ENCODE results near the gene HPDL. TPM values are rescaled to one million over a fixed set of nuclear protein-coding genes. Genes with fewer than 3 reads are reported as not detected.
A peak's percentile ranks its signal among the peaks of the same experiment; 100 is the strongest.
"Not testable (repeated sequence)": the region's sequence is repeated elsewhere in the genome, so short reads cannot be mapped to it uniquely, and the experiment has no call there.

Gene HPDL
- total RNA-seq, result 10 to 100 TPM; 10.7 to 11.1 TPM

DNA sequence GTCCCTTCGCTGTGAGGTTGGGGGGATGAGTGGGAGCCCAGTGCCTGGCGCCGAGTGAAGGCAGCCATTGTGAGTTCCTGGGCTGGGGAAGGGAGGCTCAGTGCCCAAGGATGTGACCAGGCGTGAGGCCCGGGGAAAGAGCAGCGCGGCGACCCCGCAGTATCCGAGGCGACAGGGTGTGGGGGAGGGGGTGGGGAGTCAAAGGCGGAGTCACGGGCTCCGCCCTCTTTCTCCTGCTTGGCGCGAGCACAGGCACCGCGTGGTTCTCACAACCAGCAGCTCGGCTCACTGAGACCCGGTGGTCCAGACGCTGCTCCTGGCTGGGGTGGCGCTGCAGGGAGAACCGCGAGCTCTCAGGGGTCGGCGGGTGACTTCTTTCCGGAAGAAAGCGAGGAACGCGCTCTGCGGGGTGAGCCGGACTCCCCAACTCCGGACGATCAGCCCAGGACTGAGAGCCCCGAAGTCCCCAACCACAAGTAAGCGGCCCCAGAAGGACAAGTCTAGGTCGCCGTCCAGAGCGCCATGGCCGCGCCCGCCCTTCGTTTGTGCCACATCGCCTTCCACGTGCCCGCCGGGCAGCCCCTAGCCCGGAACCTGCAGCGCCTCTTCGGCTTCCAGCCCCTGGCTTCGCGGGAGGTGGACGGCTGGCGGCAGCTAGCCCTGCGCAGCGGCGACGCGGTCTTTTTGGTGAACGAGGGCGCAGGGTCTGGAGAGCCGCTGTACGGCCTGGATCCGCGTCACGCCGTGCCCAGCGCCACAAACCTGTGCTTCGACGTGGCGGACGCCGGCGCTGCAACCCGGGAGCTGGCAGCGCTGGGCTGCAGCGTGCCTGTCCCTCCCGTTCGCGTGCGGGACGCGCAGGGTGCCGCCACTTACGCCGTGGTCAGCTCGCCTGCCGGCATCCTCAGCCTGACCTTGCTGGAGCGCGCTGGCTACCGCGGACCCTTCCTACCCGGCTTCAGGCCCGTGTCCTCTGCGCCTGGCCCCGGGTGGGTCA, at the start of gene HPDL:
Gene HPDL, plus strand, starts transcription at position 269 of the 997 bp plus-strand sequence. Its CDS starts 254 bp downstream, at position 523.
- intact Hi-C loops (cut with micrococcal nuclease), result loop anchor here (1.0 kb wide), 1 partner anchor 24 kb away; no protein-coding TSS in a partner anchor
- Mint-ChIP-seq H3K9me3 (no peaks in the 10 kb centered on the region), H3K36me3 (ENCODE audit: low read depth) (peaks cover 20% of the 10 kb centered on the region), H3K27me3 (ENCODE audit: low read depth) (no peaks in the 10 kb centered on the region), H3K4me1 (ENCODE audit: low read depth) (peaks cover 26% of the 10 kb centered on the region), H3K27ac (peak within 1 kb of the TSS; percentile 46), H3K4me3 (peak within 1 kb of the TSS; percentile 79)
- CTCF ChIA-PET, result interaction anchor here (0.5 to 1.3 kb wide), 4 partner anchors 13 to 308 kb away, joined by 3 to 6 read pairs (median 4); no protein-coding TSS in a partner anchor
- DNase-seq, result peak; percentile 74

DNA sequence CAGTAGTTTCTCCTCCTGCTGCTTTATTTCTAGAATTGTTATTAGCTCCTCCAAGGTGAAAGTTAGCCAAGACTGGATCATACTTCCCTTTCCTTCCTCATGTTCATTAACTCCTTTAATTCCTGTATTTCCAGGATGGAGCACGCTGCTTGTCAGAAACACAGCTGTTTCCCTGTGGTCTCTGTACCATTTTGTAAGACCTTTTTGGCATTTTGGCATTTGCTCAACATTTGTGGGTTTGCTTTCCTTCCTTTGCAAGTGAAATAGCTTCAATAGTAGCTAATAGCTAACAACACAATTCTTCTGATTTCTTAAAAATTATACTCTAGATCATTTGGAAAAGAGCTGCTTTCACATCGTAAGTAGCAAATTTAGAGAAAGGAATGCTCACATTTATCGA, 44.3 kb upstream of the HPDL start:
- Mint-ChIP-seq H3K4me3 (no peak overlapping the region), H3K4me1 (ENCODE audit: low read depth) (no peaks in the 10 kb centered on the region), H3K36me3 (ENCODE audit: low read depth) (no peaks in the 10 kb centered on the region), H3K27me3 (ENCODE audit: low read depth) (no peaks in the 10 kb centered on the region), H3K27ac (no peak overlapping the region), H3K9me3 (peaks cover 2% of the 10 kb centered on the region)
- intact Hi-C loops (cut with micrococcal nuclease), result no loop called here
- CTCF ChIA-PET, result interaction anchor here (0.9 to 1.1 kb wide), 2 partner anchors 20 to 265 kb away, joined by 3 read pairs; no protein-coding TSS in a partner anchor
- no peak for DNase-seq

DNA sequence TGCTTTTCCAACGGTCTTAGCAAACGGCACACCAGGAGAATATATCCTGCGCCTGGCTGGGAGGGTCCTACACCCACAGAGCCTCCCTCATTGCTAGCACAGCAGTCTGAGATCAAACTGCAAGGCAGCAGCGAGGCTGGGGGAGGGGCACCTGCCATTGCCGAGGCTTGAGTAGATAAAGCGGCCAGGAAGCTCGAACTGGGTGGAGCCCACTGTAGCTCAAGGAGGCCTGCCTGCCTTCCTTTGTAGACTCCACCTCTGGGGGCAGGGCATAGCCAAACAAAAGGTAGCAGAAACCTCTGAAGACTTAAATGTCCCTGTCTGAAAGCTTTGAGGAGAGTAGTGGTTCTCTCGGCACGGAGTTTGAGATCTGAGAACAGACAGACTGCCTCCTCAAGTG, 41.8 kb upstream of the HPDL start:
- intact Hi-C loops (cut with micrococcal nuclease); H3K4me1 Mint-ChIP-seq (ENCODE audit: low read depth); DNase-seq; H3K9me3 Mint-ChIP-seq; CTCF ChIA-PET; H3K27ac Mint-ChIP-seq; H3K36me3 Mint-ChIP-seq (ENCODE audit: low read depth); H3K4me3 Mint-ChIP-seq; H3K27me3 Mint-ChIP-seq (ENCODE audit: low read depth): not testable (repeated sequence)

- CTCF ChIA-PET; DNase-seq; H3K9me3 Mint-ChIP-seq; H3K27me3 Mint-ChIP-seq (ENCODE audit: low read depth); H3K27ac Mint-ChIP-seq; H3K4me3 Mint-ChIP-seq; H3K4me1 Mint-ChIP-seq (ENCODE audit: low read depth); H3K36me3 Mint-ChIP-seq (ENCODE audit: low read depth); intact Hi-C loops (cut with micrococcal nuclease): not testable (repeated sequence)
Observed at GRCh38 chr1:45286521-45286920, 40.2 kb upstream of the HPDL start.

GRCh38 chr1:45291002-45291401, 35.7 kb upstream of the HPDL start:
- H3K27ac Mint-ChIP-seq; H3K9me3 Mint-ChIP-seq; intact Hi-C loops (cut with micrococcal nuclease); H3K36me3 Mint-ChIP-seq (ENCODE audit: low read depth); H3K4me1 Mint-ChIP-seq (ENCODE audit: low read depth); H3K27me3 Mint-ChIP-seq (ENCODE audit: low read depth); DNase-seq; H3K4me3 Mint-ChIP-seq: not testable (repeated sequence)
- CTCF ChIA-PET, result interaction anchor here (0.9 to 1.1 kb wide), 2 partner anchors 9 to 275 kb away, joined by 3 read pairs; no protein-coding TSS in a partner anchor

DNA sequence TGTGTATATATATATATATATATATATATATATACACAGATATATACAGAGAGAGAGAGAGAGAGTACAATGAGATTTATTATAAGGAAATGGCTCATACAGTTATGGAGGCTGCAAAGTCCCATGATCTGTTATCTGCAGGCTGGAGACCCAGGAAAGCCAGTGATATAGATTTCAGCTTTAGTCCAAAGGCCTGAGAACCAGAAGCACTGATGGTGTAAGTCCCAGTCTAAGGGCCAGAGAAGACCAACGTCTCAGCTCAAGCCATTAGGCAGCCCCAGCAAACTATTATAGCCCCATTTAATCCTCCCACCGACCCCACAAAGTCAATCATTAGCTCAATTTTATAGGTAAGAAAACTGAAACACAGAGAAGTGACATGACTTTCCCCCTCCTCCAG, 35.0 kb upstream of the HPDL start:
- no peak for DNase-seq
- H3K9me3 Mint-ChIP-seq, result no peaks in the 10 kb centered on the region
- CTCF ChIA-PET, result interaction anchor here (0.6 to 1.1 kb wide), 4 partner anchors 8 to 278 kb away, joined by 3 to 4 read pairs (median 3); no protein-coding TSS in a partner anchor
- H3K27me3 Mint-ChIP-seq (ENCODE audit: low read depth), result no peaks in the 10 kb centered on the region
- H3K36me3 Mint-ChIP-seq (ENCODE audit: low read depth), result no peaks in the 10 kb centered on the region
- H3K27ac Mint-ChIP-seq, result no peak overlapping the region
- H3K4me1 Mint-ChIP-seq (ENCODE audit: low read depth), result no peaks in the 10 kb centered on the region
- intact Hi-C loops (cut with micrococcal nuclease), result no loop called here
- H3K4me3 Mint-ChIP-seq, result no peak overlapping the region

GRCh38 chr1:45297666-45298356, 28.9 kb upstream of the HPDL start:
- CTCF ChIA-PET, result interaction anchor here (0.5 to 9.2 kb wide), 6 partner anchors 42 to 463 kb away, joined by 3 to 155 read pairs (median 6); partner anchors contain the start of genes EIF2B3, HECTD3 and UROD

GRCh38 chr1:45299296-45299695, 27.4 kb upstream of the HPDL start:
- H3K27me3 Mint-ChIP-seq (ENCODE audit: low read depth), result no peaks in the 10 kb centered on the region
- peaks cover 4% of the 10 kb centered on the region for H3K4me1 Mint-ChIP-seq (ENCODE audit: low read depth)
- no peak overlapping the region for H3K4me3 Mint-ChIP-seq
- intact Hi-C loops (cut with micrococcal nuclease), result no loop called here
- CTCF ChIA-PET, result interaction anchor here (0.5 to 9.2 kb wide), 11 partner anchors 8 to 480 kb away, joined by 3 to 155 read pairs (median 4); partner anchors contain the start of genes EIF2B3, HECTD3 and UROD
- no peak for DNase-seq
- no peaks in the 10 kb centered on the region for H3K36me3 Mint-ChIP-seq (ENCODE audit: low read depth)
- no peak overlapping the region for H3K27ac Mint-ChIP-seq
- no peaks in the 10 kb centered on the region for H3K9me3 Mint-ChIP-seq

More at GRCh38 chr1:45297666-45298356, 28.9 kb upstream of the HPDL start:
- intact Hi-C loops (cut with micrococcal nuclease), result no loop called here
- no peak for DNase-seq
- Mint-ChIP-seq H3K4me3 (no peak overlapping the region), H3K36me3 (ENCODE audit: low read depth) (no peaks in the 10 kb centered on the region), H3K4me1 (ENCODE audit: low read depth) (no peaks in the 10 kb centered on the region), H3K27ac (no peak overlapping the region), H3K9me3 (no peaks in the 10 kb centered on the region), H3K27me3 (ENCODE audit: low read depth) (no peaks in the 10 kb centered on the region)

GRCh38 chr1:45299981-45300668, 26.6 kb upstream of the HPDL start:
- peak; percentile 52 for DNase-seq
- Mint-ChIP-seq H3K36me3 (ENCODE audit: low read depth) (no peaks in the 10 kb centered on the region), H3K4me3 (no peak overlapping the region), H3K27me3 (ENCODE audit: low read depth) (no peaks in the 10 kb centered on the region), H3K27ac (no peak overlapping the region), H3K9me3 (no peaks in the 10 kb centered on the region), H3K4me1 (ENCODE audit: low read depth) (peaks cover 12% of the 10 kb centered on the region)
- intact Hi-C loops (cut with micrococcal nuclease), result loop anchor here (1.0 to 5.0 kb wide), 5 partner anchors 68 to 513 kb away; partner anchors contain the start of gene BEST4
- CTCF ChIA-PET, result interaction anchor here (0.8 to 9.2 kb wide), 14 partner anchors 8 to 479 kb away, joined by 3 to 155 read pairs (median 4); partner anchors contain the start of genes HECTD3 and UROD

DNA sequence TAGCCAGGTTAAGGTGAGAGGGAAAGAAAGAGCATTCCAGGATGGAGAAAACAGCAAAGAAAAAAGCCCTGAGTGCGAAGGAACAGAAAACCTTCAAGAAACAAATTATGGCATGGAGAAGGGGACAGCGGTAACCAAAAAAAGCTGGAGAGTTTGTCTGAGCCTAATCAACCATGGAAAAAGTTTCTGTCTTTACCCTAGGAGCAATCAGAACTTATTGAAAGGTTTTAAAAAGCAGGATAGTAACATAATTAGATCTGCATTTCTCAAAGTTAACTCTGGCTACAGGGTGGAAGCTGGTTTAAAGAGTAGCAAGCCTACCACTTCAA, 26.1 kb upstream of the HPDL start:
- DNase-seq, result no peak
- no peaks in the 10 kb centered on the region for H3K36me3 Mint-ChIP-seq (ENCODE audit: low read depth)
- H3K4me3 Mint-ChIP-seq, result no peak overlapping the region
- no peak overlapping the region for H3K27ac Mint-ChIP-seq
- intact Hi-C loops (cut with micrococcal nuclease), result loop anchor here (1.0 to 5.0 kb wide), 5 partner anchors 68 to 513 kb away; partner anchors contain the start of gene BEST4
- CTCF ChIA-PET, result interaction anchor here (1.0 to 9.2 kb wide), 9 partner anchors 25 to 480 kb away, joined by 3 to 155 read pairs (median 4); partner anchors contain the start of genes HECTD3 and UROD
- no peaks in the 10 kb centered on the region for H3K9me3 Mint-ChIP-seq
- peaks cover 17% of the 10 kb centered on the region for H3K4me1 Mint-ChIP-seq (ENCODE audit: low read depth)
- no peaks in the 10 kb centered on the region for H3K27me3 Mint-ChIP-seq (ENCODE audit: low read depth)

DNA sequence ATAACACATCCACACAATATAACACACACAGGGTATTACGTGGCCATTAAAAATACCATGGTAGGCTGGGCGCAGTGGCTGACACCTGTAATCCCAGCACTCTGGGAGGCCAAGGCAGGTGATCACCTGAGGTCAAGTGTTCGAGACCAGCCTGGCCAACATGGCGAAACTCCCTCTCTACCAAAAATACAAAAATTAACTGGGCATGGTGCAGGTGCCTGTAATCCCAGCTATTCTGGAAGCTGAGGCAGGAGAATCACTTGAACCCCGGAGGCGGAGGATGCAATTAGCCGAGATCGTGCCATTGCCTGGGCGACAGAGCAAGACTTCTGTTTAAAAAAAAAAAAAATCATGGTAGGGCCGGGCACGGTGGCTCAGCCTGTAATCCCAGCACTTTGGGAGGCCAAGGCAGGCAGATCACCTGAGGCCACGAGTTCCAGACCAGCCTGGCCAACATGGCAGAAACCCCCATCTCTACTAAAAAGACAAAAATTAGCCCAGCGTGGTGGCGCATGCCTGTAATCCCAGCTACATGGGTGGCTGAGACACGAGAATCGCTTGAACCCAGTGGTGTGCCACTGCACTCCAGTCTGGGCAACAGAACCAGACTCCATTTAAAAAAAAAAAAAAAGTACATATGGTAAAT, 24.1 kb upstream of the HPDL start:
- H3K4me1 Mint-ChIP-seq (ENCODE audit: low read depth), result peaks cover 33% of the 10 kb centered on the region
- no peak for DNase-seq
- no peaks in the 10 kb centered on the region for H3K9me3 Mint-ChIP-seq
- CTCF ChIA-PET, result interaction anchor here (0.6 to 9.2 kb wide), 15 partner anchors 23 to 575 kb away, joined by 3 to 155 read pairs (median 4); partner anchors contain the start of genes HECTD3, MUTYH, TOE1 and UROD
- peak overlapping the region; percentile 91 for H3K4me3 Mint-ChIP-seq
- H3K27me3 Mint-ChIP-seq (ENCODE audit: low read depth), result no peaks in the 10 kb centered on the region
- intact Hi-C loops (cut with micrococcal nuclease), result loop anchor here (1.0 to 5.0 kb wide), 14 partner anchors 24 to 581 kb away; partner anchors contain the start of genes BEST4, CCDC163, EIF2B3 and HPDL
- H3K36me3 Mint-ChIP-seq (ENCODE audit: low read depth), result no peaks in the 10 kb centered on the region
- H3K27ac Mint-ChIP-seq, result peak overlapping the region; percentile 94

All from activated naive CD4-positive, alpha-beta T cell treated with anti-CD3 and anti-CD28 coated beads for 36 hours (primary cell).